ENCODE data around the gene TRIP13. TPM values are rescaled to one million over a fixed set of nuclear protein-coding genes. Genes with fewer than 3 reads are reported as not detected.

Gene TRIP13
- total RNA-seq, 1 donor: 4.0 TPM

GRCh38 chr5:867300-867870, 25.3 kb upstream of the TRIP13 start:
- H3K4me2 ChIP-seq (ENCODE audit: insufficient read depth, low read length): no peak overlapping the region
- TF ChIP-seq CTCF (IDR thresholded peaks at IDR 0.05; ENCODE audit: extremely low read depth, low read depth, low read length): no peak
- no peak overlapping the region for H3K4me3 ChIP-seq (ENCODE audit: insufficient read depth, low read length)
- H3K27me3 ChIP-seq (ENCODE audit: insufficient read depth, low read length): no peaks in the 10 kb centered on the region
- H3K4me1 ChIP-seq (ENCODE audit: insufficient read depth, low read length): no peaks in the 10 kb centered on the region
- no peak overlapping the region for H2AFZ ChIP-seq (ENCODE audit: low read length)
- no peaks in the 10 kb centered on the region for H3K79me2 ChIP-seq (ENCODE audit: insufficient read depth, low read length)
- peaks cover 20% of the 10 kb centered on the region for H4K20me1 ChIP-seq (ENCODE audit: insufficient read depth, low read length)
- peaks cover 70% of the 10 kb centered on the region for H3K36me3 ChIP-seq (ENCODE audit: insufficient read depth, low read length)
- H3K9me3 ChIP-seq (ENCODE audit: low read depth, low read length): no peaks in the 10 kb centered on the region
- no peak overlapping the region for H3K27ac ChIP-seq (ENCODE audit: low read depth, low read length)
- no peak for DNase-seq (ENCODE audit: insufficient read length, low spot score, missing footprints)

GRCh38 chr5:868428-869135, 24.1 kb upstream of the TRIP13 start:
- peaks cover 69% of the 10 kb centered on the region for H3K36me3 ChIP-seq (ENCODE audit: insufficient read depth, low read length)
- DNase-seq (ENCODE audit: insufficient read length, low spot score, missing footprints): no peak
- peaks cover 3% of the 10 kb centered on the region for H3K79me2 ChIP-seq (ENCODE audit: insufficient read depth, low read length)
- no peak overlapping the region for H3K4me2 ChIP-seq (ENCODE audit: insufficient read depth, low read length)
- H3K4me3 ChIP-seq (ENCODE audit: insufficient read depth, low read length): no peak overlapping the region
- no peaks in the 10 kb centered on the region for H3K4me1 ChIP-seq (ENCODE audit: insufficient read depth, low read length)
- no peaks in the 10 kb centered on the region for H3K27me3 ChIP-seq (ENCODE audit: insufficient read depth, low read length)
- no peak overlapping the region for H2AFZ ChIP-seq (ENCODE audit: low read length)
- peaks cover 15% of the 10 kb centered on the region for H4K20me1 ChIP-seq (ENCODE audit: insufficient read depth, low read length)
- H3K27ac ChIP-seq (ENCODE audit: low read depth, low read length): no peak overlapping the region
- no peak for TF ChIP-seq CTCF (IDR thresholded peaks at IDR 0.05; ENCODE audit: extremely low read depth, low read depth, low read length)
- H3K9me3 ChIP-seq (ENCODE audit: low read depth, low read length): no peaks in the 10 kb centered on the region

- H3K4me1 ChIP-seq (ENCODE audit: insufficient read depth, low read length): no peaks in the 10 kb centered on the region
- H2AFZ ChIP-seq (ENCODE audit: low read length): no peak overlapping the region
- H4K20me1 ChIP-seq (ENCODE audit: insufficient read depth, low read length): peaks cover 7% of the 10 kb centered on the region
- peaks cover 73% of the 10 kb centered on the region for H3K36me3 ChIP-seq (ENCODE audit: insufficient read depth, low read length)
- TF ChIP-seq CTCF (IDR thresholded peaks at IDR 0.05; ENCODE audit: extremely low read depth, low read depth, low read length): no peak
- no peaks in the 10 kb centered on the region for H3K9me3 ChIP-seq (ENCODE audit: low read depth, low read length)
- peaks cover 7% of the 10 kb centered on the region for H3K79me2 ChIP-seq (ENCODE audit: insufficient read depth, low read length)
- H3K4me3 ChIP-seq (ENCODE audit: insufficient read depth, low read length): no peak overlapping the region
- H3K4me2 ChIP-seq (ENCODE audit: insufficient read depth, low read length): no peak overlapping the region
- H3K27me3 ChIP-seq (ENCODE audit: insufficient read depth, low read length): no peaks in the 10 kb centered on the region
- H3K27ac ChIP-seq (ENCODE audit: low read depth, low read length): no peak overlapping the region
- DNase-seq (ENCODE audit: insufficient read length, low spot score, missing footprints): no peak
Observed at GRCh38 chr5:870956-871355, 21.7 kb upstream of the TRIP13 start.

GRCh38 chr5:871596-872298, 20.9 kb upstream of the TRIP13 start:
- no peak for TF ChIP-seq CTCF (IDR thresholded peaks at IDR 0.05; ENCODE audit: extremely low read depth, low read depth, low read length)
- peaks cover 7% of the 10 kb centered on the region for H4K20me1 ChIP-seq (ENCODE audit: insufficient read depth, low read length)
- peaks cover 79% of the 10 kb centered on the region for H3K36me3 ChIP-seq (ENCODE audit: insufficient read depth, low read length)
- no peaks in the 10 kb centered on the region for H3K4me1 ChIP-seq (ENCODE audit: insufficient read depth, low read length)
- no peak for DNase-seq (ENCODE audit: insufficient read length, low spot score, missing footprints)
- peaks cover 7% of the 10 kb centered on the region for H3K79me2 ChIP-seq (ENCODE audit: insufficient read depth, low read length)
- no peaks in the 10 kb centered on the region for H3K9me3 ChIP-seq (ENCODE audit: low read depth, low read length)
- no peak overlapping the region for H3K4me2 ChIP-seq (ENCODE audit: insufficient read depth, low read length)
- H3K27ac ChIP-seq (ENCODE audit: low read depth, low read length): no peak overlapping the region
- no peaks in the 10 kb centered on the region for H3K27me3 ChIP-seq (ENCODE audit: insufficient read depth, low read length)
- H3K4me3 ChIP-seq (ENCODE audit: insufficient read depth, low read length): no peak overlapping the region
- H2AFZ ChIP-seq (ENCODE audit: low read length): no peak overlapping the region

All from osteoblast (primary cell).